NOMO-1 treated with dmso at 0.1 percent for 144 hours (cell line): ENCODE results near the gene VSX1.
A peak's percentile ranks its signal among the peaks of the same experiment; 100 is the strongest.

Experiments
- DNase-seq: peaks from one replicate; lab custom pipeline; 2025; ENCODE audit not compliant: unreplicated experiment; lab: John Stamatoyannopoulos, UW

The VSX1 gene

DNA sequence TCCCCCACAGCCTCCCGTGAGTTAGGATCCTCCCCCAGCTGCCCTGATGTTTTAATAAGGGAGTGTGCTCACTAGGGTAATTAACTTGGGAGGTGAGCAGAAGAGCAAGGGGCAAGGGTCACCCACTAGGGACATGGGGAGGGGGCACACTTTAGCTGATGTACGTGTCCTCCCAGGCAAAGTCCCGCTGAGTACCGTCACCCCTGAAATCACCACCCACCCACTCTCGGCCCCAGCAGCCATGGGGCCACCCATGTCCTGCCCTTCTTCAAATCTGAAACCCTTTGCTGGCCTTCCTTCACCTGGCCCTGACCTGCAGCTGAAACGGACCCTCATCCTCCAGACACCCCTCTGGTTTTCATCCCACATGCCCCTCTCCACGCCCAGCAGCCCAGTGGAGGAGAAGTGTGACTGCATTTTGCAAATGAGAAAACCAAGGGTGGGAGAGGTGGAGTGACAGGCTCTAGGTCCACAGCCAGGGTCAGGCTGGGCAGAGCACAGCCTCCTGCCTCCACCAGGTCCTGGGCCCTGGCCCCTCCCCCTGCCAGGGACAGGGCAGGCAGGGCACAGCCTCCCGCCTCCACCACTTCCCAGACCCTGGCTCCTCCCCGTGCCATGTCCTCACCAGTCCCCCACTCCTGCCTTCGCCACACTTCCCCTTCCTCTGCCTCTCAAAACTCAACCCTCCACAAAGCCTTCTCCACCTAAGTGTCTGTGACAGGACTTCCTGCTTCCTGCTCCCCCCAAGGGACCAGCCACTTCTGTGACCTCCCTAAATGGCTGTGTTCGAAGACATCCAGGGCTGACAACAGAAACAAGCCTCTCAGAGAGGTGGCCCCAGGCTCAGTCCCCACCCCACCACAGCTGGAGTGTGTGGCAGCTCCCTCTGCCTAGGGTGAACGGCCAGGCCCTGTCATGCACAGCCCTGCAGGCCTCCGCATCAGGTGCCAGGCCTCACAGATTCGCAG, 39.1 kb downstream of the VSX1 start:
- peak; percentile 81 for DNase-seq

DNA sequence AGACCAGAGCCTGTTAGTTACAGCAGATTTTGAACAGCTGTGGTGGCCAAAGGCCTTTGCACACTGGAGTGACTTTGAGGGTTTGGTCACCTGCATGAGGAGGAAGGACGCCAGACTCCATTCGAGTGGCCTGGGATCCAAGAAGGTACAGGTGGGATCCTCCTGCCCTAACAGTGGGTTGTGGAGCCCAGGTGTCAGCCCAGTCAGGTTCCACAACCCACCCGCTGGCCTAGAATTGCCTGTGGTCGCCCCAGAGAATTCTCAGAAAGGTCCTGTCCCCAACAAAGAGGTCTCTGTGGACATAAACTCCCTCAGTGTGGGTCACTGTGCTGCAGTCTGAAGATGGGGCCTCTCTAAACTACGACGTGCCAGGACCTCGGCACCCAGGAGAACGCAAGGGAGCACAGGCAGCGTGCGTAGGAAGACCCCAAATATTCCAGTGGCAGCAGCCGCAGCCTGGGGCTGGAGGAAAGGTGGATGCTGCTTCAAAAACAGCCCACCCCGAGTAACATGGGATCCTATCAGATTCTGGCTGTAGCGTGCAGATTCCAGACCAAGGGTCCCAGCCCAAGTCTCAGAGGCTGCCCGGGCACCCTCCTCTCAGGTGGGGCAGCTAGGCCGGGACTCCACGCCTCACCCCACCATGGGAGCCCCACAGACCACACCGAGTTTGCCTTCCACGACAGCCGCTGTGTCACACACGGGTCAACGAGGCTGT, 40.0 kb downstream of the VSX1 start:
- no peak for DNase-seq

DNA sequence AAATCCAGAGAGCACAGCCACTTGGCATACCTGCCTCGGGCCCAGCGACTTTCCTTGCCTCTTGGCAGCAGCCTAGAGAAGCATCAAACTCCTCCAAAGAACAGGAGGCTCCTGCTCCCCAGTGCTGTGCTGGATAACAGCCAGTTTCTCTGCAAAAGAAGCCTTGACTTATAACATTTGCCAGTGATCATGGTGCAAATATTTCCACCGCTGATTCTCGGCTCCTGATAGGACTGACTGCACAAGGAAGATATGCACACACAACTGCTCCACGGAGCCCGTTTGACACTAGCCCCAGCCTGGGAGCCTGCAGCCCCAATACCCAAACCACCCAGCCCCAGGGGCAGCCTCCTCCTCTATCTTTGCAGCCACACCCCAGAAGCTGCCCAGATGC, 41.5 kb downstream of the VSX1 start:
- no peak for DNase-seq

DNA sequence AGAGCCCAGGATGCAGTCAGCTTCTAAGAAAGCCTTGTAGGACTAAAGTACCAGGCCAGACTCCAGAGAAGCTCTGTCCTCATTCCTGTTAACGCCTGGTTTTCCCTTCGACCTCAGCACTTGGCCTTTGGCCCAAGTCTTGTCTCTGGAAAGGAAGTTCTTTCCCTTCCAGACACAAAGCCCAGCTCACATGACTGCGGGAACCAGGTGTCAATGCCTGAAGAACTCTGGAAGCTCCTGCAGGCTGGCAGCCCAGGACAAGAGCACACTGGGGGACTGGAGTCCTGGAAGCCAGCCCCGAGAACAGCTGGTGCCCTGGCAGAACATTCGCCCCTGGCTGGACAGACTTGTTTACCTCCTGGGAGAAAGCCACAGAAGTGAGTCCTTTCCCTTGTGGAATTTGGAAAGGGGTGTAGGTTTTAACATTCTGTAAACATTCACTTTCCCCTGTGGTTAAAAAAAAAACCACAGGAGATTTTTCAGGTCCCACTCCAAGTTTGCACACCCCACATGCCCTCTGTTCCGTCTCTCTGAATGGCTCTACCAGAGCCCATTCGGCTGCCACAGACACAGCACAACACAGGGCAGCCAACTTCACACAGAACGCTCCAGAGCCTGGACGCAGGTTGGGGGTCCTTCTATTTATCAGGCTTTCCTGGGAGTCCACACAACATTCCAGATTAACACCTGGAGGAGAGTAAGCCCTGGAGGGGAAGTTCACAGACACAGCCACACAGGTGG, 42.1 kb downstream of the VSX1 start:
- DNase-seq, result no peak

DNA sequence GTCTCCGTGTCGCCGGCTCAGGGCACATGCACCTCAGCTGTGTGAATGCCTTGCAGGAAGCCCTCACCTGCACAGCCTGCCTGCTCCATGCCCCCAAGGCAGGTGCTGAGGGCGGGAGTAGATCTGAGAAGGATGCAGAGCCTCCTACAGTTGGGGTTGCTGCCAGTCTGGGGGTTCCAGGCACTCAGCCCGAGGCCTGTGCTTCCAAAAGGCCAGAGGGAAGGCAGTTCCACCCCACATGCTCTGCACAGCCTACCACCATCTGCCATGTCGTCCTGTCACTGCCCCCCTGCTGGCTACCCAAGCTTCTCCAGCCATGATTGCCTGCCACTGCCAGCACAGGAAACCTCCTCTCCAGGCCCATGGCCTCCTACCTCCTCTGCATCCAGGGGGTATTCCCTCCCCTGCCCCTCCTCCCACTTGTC, 43.3 kb downstream of the VSX1 start:
- DNase-seq, result no peak

DNA sequence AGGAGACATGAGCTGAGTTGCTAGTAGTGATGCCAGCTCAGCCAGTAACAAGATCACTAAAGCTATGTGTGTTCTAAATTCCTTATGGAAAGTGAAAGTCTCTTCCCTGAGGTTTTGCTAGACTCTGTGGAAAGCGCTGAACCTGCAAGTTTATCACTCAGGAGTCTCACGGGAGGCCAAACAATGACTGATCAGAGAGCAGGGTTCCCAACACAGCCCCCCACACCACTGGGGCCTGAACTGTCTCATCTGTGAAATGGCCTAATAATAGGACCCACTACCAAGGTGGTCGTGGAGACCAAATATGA, 43.9 kb downstream of the VSX1 start:
- no peak for DNase-seq

DNA sequence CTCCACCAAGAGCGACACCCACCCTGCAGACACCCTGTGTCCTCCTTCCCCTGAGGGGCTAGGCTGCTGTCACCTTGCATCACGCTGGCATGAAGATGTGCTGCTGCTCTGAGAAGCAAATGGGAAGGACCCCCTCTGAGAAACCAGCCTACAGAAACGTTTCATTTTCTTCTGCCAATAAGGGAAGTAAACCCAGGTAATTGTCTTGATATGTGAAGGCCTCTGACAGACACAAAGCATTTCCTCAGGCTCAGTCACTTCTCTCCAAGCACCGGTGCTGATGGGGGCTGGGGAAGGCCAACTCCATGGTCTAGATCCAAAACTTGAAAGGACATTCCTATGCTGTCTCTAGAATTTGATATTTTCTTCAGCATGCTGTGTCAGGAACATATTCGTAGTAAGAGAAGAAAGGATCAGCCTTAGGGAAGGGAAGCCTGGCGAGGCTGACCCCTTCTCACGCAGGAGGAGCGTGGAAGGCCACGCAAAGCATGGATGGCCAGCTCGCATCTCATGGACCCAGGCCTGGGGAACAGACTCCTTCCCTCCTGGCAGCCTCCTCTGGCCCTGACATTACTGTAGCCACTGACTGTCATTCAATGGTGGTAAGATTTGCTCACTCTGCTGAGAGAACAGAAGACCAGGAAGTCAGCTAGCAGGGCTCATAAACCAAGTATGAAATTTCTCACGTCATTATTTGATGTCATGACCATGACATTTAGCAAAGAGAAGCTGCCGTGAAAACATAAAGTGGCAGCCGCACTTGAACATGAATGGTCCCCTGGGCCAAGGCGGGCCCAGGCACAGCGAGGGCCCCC, 44.4 kb downstream of the VSX1 start:
- DNase-seq, result no peak

DNA sequence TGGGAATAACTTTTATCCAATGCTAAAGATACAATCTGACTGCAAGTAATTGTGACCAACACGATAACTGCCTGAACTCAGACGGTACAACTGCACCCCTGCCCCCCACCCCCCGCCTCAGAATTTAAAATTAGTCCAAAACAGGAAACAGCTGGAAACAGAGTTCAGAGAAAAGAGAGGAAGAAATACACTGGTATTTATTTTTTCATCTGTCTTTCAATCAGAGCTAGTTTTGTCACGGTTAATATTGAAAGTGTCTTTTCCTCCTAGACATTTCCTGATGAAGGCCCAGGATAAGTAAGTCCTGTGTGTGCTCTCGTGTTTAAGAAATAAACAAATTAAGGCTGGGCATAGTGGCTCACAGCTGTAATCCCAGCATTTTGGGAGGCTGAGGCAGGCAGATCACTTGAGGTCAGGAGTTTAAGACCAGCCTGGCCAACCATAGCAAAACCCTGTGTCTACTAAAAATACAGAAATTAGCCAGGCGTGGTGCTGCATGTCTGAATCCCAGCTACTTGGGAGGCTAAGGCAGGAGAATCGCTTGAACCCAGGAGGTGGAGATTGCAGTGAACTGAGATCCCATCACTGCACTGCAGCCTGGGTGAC, 45.5 kb downstream of the VSX1 start:
- no peak for DNase-seq

DNA sequence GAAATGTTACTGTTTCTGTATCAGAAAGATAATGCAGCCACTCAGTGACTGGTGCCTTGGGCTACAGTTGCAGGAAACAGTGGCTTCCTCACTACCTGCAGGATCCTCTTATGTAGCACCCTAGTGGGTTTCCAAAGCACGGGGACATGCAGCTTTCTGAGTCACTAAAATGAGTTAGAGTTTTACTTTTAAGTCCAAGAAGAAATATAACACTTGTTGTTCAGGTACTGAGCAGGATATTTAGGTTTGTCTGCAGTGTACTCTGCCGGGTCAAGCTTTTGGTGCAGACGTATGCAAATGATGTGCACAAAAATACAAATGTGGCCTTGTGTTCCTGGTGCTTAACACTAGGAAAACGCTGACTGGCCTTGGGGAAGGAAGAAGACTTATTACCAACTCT, 46.0 kb downstream of the VSX1 start:
- no peak for DNase-seq

DNA sequence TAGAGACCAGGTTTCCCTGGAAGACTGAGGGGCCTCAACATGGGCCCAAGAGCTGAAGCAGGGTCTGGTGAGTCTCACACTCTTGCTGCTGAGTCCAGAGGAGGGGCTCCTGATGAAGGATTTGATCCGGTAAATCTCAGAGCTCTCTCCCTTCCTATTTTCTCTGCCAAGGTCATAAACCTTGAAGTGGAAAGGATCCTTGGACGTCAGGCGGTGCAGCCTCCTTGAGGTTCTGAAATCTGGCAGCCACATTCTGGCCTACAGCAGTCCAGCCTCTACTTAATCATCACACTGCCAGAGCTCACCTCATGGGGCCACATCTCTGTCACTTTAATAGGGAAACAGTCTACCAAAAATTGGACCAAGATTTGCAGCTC, 48.0 kb downstream of the VSX1 start:
- no peak for DNase-seq

DNA sequence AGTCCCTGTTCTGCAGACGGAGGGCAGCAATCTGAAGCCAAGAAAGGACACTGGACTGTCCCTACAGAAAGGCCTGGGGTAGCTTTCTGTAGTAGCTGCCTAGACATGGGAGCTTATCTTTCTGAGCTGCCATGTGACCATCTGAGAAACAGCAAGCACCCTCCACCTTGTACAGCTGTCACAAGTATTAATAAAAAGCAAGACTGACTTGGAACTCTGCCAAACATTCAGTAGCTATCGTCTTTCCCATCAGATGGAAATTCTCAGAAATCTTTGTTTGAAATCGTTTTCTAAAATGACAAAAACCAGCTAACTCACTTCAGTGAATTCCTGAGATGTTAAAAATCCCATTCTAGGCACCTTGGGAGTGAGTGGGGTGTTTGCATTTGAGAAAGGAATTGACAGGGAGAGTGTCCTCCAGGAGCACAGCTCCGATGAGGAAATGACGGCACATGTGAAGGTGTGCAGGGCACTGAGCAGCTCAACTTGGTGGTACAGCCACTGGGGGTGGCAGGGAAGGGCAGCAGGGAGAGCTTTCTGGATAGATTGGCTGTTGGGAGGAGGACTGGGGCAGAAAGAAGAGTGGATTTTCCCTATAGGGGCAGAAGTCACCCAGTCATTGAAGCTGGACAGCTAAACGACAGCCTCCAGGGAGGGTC, 48.5 kb downstream of the VSX1 start:
- DNase-seq, result no peak

DNA sequence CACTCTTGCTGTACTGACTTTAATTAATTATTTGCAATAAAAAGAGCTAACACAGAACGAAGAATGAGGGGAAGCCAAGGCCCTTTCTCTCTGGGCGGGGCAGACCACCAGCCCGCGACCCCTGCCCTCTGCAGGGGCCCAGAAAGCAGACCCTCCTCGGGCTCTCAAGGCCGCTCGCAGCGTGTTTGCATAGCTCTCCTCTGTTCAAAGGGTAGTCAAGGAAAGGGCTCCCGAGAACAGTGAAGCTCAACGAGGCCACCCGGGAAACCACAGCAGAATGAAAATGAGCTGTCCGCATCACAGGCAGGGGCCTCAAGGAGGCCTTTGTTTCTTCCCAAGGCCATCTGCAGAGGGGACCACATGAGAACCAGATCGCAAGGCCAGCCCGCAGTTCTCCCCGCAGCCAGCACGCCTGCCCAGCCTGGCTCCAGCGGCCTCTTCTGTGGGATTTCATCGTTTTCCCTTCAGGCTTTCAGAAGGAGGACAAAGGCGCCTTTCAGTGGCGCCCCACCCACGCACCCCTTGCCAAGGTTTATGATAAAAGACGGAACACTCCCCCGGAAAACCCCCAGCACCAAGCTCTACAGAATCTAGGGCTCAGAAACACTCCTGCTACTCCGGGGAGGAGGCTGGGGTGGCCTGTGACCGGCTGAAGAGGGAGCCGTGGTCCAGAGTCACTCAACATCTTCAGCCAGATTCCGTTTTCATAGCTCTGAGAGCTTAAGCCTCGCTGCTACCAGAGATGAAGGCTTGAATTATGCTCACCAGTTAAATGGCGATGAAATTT, 49.3 kb downstream of the VSX1 start:
- DNase-seq, result no peak

DNA sequence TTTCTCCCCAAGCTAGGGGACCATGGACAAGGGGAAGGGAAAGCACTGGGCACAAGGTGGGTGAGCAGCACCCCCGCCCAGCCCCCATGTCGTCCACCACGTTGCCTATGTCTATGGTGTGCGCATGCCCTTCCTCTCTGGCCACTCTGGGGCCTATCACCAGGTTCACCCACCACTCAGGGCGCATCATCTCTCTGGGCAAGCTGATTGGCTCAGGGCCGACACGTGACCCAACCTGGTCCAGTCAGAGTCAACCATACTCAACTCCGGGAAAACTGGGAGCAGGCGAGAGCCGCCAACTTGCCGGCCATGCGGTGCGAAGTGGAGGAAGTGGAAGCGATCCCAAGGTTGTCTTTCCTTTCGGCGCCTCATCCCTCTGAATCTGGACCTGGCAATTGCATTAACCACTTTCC, 49.9 kb downstream of the VSX1 start:
- no peak for DNase-seq

DNA sequence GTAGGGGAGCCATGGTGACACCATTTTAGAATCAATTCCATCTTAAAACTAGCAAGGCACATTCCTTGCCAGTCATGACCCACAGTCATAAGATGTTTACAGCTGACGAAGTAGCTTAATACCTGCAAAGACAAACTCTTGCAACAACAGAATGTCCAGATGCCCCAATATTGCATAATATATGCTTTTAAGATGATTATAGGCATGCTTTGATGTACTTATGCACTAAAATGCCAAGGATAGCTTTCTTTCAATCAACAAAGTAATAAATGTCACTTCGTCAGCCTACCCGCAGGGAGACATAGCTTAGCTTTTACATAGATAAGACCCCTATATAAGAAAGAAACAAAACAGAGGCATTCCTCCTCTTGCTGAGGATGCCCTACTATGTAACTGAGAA, 50.7 kb downstream of the VSX1 start:
- no peak for DNase-seq

DNA sequence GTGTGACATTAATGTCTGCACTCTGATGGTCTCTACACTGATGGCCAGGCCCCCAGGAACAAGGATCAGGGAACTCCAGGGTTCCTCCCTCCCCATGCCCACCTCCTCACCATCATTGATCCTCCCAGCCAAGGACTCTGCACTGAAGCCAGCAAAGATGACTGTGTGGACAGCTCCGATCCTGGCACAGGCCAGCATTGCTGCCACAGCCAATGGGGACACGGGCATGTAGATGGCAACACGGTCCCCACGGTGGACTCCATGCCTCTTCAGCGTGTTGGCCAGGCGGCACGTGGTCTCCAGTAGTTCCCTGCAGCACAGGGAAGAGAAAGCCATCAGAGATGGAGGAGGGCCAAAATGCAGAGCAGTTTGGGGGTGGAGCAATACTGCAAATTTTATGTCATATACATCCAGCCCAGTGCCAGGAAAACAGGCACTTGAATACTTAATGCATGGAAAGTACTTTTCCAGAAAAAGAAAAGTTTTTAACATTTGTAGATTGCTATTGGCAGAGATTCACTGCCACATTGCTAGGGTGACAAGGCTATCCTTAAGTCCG, 51.2 kb downstream of the VSX1 start:
- DNase-seq, result no peak

DNA sequence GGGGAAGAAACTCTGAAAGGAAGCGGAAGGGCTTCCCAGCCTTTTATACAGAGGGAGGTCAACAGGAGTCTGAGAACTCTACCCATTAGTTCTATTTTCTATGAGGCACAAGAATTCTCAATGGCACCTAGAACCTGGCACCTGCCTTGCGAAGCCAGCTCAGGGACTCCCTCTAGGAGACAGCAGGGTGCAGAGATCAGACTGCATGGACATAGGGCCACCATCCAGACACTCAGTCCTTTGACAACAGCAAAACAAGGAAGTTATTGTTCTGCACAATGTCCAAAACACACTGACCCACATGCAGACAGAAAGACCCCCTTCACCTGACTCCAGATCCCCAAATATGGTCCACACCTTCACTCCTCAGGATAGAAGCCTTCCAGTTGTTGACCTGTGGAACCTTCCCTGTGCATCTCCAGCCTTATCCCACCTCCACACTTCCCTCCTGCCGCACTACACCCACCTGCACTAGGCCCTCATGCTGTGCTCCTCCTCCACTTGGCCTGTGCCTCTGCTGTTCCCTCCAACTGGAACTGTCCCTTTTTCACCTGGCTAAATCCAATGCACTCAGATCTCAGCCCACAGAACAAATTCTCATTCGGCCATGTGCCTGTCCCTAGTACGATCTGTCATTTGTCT, 51.8 kb downstream of the VSX1 start:
- no peak for DNase-seq

DNA sequence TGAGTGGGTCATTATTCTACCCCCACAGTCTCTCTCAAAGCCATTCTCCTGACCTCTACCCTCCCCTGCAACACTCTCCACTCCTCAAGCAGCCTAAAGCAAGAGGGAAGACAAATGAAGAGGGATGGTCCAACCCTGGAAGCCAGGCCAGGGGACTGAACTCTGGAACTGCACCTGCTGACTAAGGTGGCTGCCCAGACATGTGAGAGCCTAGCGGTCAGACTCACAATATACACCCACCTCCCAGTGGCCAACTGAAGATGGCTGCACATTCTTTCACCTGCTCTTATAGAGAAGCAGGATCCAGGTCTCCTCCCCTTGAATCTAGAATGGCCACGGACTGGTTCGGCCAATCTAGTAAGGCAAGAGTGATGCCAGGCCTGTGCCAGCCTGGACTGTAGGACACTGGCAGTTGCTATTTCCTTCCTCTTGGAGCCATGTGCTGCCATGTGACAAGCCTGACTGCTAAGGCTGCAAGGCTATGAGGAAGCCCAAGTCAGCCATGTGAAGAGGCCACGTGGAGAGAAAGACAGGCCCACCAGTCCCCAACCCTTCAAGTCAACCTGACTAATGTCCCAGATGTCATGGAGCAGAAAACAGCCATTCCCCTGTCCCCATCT, 55.8 kb downstream of the VSX1 start:
- DNase-seq, result no peak
